GM23338 (cell line): ENCODE measurements around the gene PHTF2. TPM values are rescaled to one million over a fixed set of nuclear protein-coding genes. Genes with fewer than 3 reads are reported as not detected.

Experiments used
- ATAC-seq: fragments of 200-7000 bp; cut with Tn5 transposase; 3 replicates; pipeline ENCODE4 v1.9.1; 2020
- DNase-seq: peaks from one replicate; pipeline ENCODE4 v3.0.0-alpha.2; 2015; ENCODE audit warnings: low spot score
- H2AFZ ChIP-seq: fragments of 200-600 bp; sonication (generic); 2 replicates; pipeline ENCODE4 v1.8.0; 2016; ENCODE audit warnings: antibody characterized with exemption, mild to moderate bottlenecking, moderate library complexity
- H3F3A ChIP-seq: fragments of 200-600 bp; sonication (generic); replicated peaks from 2 replicates; pipeline ENCODE4 v1.8.0; 2017; ENCODE audit warnings: antibody characterized with exemption, mixed run types, low read depth
- H3K27ac ChIP-seq: fragments of 200-600 bp; sonication (generic); 2 replicates; pipeline ENCODE4 v1.6.1; 2016; ENCODE audit warnings: low read depth
- H3K27me3 ChIP-seq: fragments of 200-600 bp; sonication (generic); 2 replicates; pipeline ENCODE4 v1.8.0; 2016; ENCODE audit warnings: mild to moderate bottlenecking, mixed run types, moderate library complexity; ENCODE audit not compliant: insufficient read depth
- H3K36me3 ChIP-seq: fragments of 200-600 bp; sonication (generic); 2 replicates; pipeline ENCODE4 v1.8.0; 2016; ENCODE audit warnings: mild to moderate bottlenecking; ENCODE audit not compliant: insufficient read depth
- H3K4me1 ChIP-seq: fragments of 200-600 bp; sonication (generic); 2 replicates; pipeline ENCODE4 v1.8.0; 2016; ENCODE audit warnings: mild to moderate bottlenecking, moderate library complexity; ENCODE audit not compliant: insufficient read depth
- H3K4me2 ChIP-seq: fragments of 200-600 bp; sonication (generic); 2 replicates; pipeline ENCODE4 v1.7.1; 2017; ENCODE audit warnings: mixed run types
- H3K4me3 ChIP-seq: fragments of 200-600 bp; sonication (generic); 2 replicates; pipeline ENCODE4 v1.6.1; 2016; ENCODE audit warnings: mixed run types
- H3K79me2 ChIP-seq: fragments of 200-600 bp; sonication (generic); replicated peaks from 2 replicates; pipeline ENCODE4 v1.8.0; 2017; ENCODE audit warnings: mild to moderate bottlenecking; ENCODE audit not compliant: insufficient read depth
- H3K9me2 ChIP-seq: fragments of 200-600 bp; sonication (generic); 2 replicates; pipeline ENCODE4 v1.8.0; 2017; ENCODE audit not compliant: insufficient read depth
- H4K20me1 ChIP-seq: fragments of 200-600 bp; sonication (generic); replicated peaks from 2 replicates; pipeline ENCODE4 v1.8.0; 2017; ENCODE audit warnings: mild to moderate bottlenecking; ENCODE audit not compliant: insufficient read depth
- H3K27ac Mint-ChIP-seq: 2 replicates; pipeline ENCODE4 v1.8.0; 2020; ENCODE audit warnings: inconsistent platforms, mild to moderate bottlenecking, moderate library complexity, mixed read lengths
- H3K27me3 Mint-ChIP-seq: 3 replicates; pipeline ENCODE4 v1.8.0; 2022; ENCODE audit warnings: low read depth, mild to moderate bottlenecking, moderate library complexity, mixed read lengths, inconsistent platforms; ENCODE audit not compliant: insufficient read depth, poor library complexity
- H3K36me3 Mint-ChIP-seq: 3 replicates; pipeline ENCODE4 v1.8.0; 2021; ENCODE audit warnings: low read depth, mild to moderate bottlenecking, inconsistent platforms, moderate library complexity, mixed read lengths
- H3K4me1 Mint-ChIP-seq: 3 replicates; pipeline ENCODE4 v1.8.0; 2020; ENCODE audit warnings: mild to moderate bottlenecking, inconsistent platforms, mixed read lengths
- H3K4me3 Mint-ChIP-seq: 3 replicates; pipeline ENCODE4 v1.8.0; 2021; ENCODE audit warnings: moderate library complexity, mild to moderate bottlenecking, inconsistent platforms, mixed read lengths
- H3K9me3 Mint-ChIP-seq: 3 replicates; pipeline ENCODE4 v1.8.0; 2020; ENCODE audit warnings: moderate library complexity, mild to moderate bottlenecking, inconsistent platforms, mixed read lengths
- CREB1 ChIP-seq: fragments of 250-450 bp; sonication (Bioruptor Pico); IDR thresholded peaks from 2 replicates; pipeline ENCODE4 v1.5.0; 2020; ENCODE audit warnings: low read depth, mild to moderate bottlenecking, moderate library complexity
- CTCF ChIP-seq, 2 experiments: fragments of 200-600 bp in 1 of 2; sonication (generic) in 1 of 2; conservative IDR thresholded peaks; 2 replicates each; pipeline versions ENCODE4 v1.5.1 to v1.6.1; 2016 to 2017; ENCODE audit warnings: antibody characterized with exemption in 2 of 2, low read depth in 2 of 2, mild to moderate bottlenecking in 2 of 2, moderate library complexity in 1 of 2
- ETS1 ChIP-seq: IDR thresholded peaks from 2 replicates; pipeline ENCODE4 v1.6.1; 2016; ENCODE audit warnings: antibody characterized with exemption
- EZH2 ChIP-seq: fragments of 200-600 bp; sonication (generic); IDR thresholded peaks from one replicate; pipeline ENCODE4 v1.8.0; 2017; ENCODE audit warnings: antibody characterized with exemption, mild to moderate bottlenecking, low read depth; ENCODE audit not compliant: unreplicated experiment
- EZH2phosphoT487 ChIP-seq: fragments of 200-600 bp; sonication (generic); IDR thresholded peaks from one replicate; pipeline ENCODE4 v1.8.1; 2018; ENCODE audit warnings: antibody characterized with exemption; ENCODE audit not compliant: unreplicated experiment
- JUNB ChIP-seq: IDR thresholded peaks from one replicate; pipeline ENCODE4 v1.6.1; 2016; ENCODE audit warnings: antibody characterized with exemption; ENCODE audit not compliant: unreplicated experiment
- NANOG ChIP-seq: IDR thresholded peaks from 2 replicates; pipeline ENCODE4 v1.6.1; 2016; ENCODE audit warnings: antibody characterized with exemption, borderline replicate concordance
- POLR2AphosphoS5 ChIP-seq: IDR thresholded peaks from 2 replicates; pipeline ENCODE4 v1.6.1; 2016; ENCODE audit warnings: antibody characterized with exemption, low read depth
- REST ChIP-seq: IDR thresholded peaks from one replicate; pipeline ENCODE4 v1.6.1; 2018; ENCODE audit warnings: antibody characterized with exemption; ENCODE audit not compliant: unreplicated experiment
- STAT1 ChIP-seq: IDR thresholded peaks from one replicate; pipeline ENCODE4 v1.6.1; 2016; ENCODE audit warnings: antibody characterized with exemption; ENCODE audit not compliant: unreplicated experiment
- ZNF114 ChIP-seq: fragments of 250-450 bp; sonication (Bioruptor Pico); IDR thresholded peaks from 2 replicates; pipeline ENCODE4 v1.5.0; 2020; ENCODE audit warnings: mild to moderate bottlenecking, moderate library complexity
- ZNF331 ChIP-seq: fragments of 250-450 bp; sonication (Bioruptor Pico); IDR thresholded peaks from 2 replicates; pipeline ENCODE4 v1.5.0; 2020; ENCODE audit warnings: low read depth, mild to moderate bottlenecking, moderate library complexity
- ZNF462 ChIP-seq: fragments of 250-450 bp; sonication (Bioruptor Pico); IDR thresholded peaks from 2 replicates; pipeline ENCODE4 v1.5.0; 2020; ENCODE audit warnings: mild to moderate bottlenecking, moderate library complexity
- polyA plus RNA-seq: library from polyadenylated mRNA; unstranded; fragments of >200 nt; fragmentation: Nextera tagmentation; extraction: Ambion mirVana; gene quantifications from 2 replicates; pipeline ENCODE4 v1.2.1, GENCODE V29; 2016
- total RNA-seq: library from RNA; depleted of rRNA; stranded (reverse); fragments of >200 nt; shearing (Covaris generic); gene quantifications from 2 replicates; pipeline ENCODE4 v1.2.3, GENCODE V29; 2014

PHTF2 gene
- total and polyA plus RNA-seq, 2 experiments from 2014 or later: 14.6 to 24.1 TPM

GRCh38 chr7:77837275-77837674 lies 38.7 kb downstream of the PHTF2 start:
- H3K9me3 Mint-ChIP-seq: no peaks in the 10 kb centered on the region
- Histone ChIP-seq H3K4me3 (no peak overlapping the region), H3K9me2 (no peaks in the 10 kb centered on the region), H3K79me2 (peaks cover 5% of the 10 kb centered on the region), H3K4me2 (no peak overlapping the region), H2AFZ (no peak overlapping the region), H3K27me3 (no peaks in the 10 kb centered on the region), H3K27ac (no peak overlapping the region), H3K4me1 (no peaks in the 10 kb centered on the region), H4K20me1 (no peaks in the 10 kb centered on the region), H3F3A (no peaks in the 10 kb centered on the region), H3K36me3 (no peaks in the 10 kb centered on the region)
- H3K27me3 Mint-ChIP-seq: no peaks in the 10 kb centered on the region
- no peak for DNase-seq
- H3K27ac Mint-ChIP-seq: no peak overlapping the region
- TF ChIP-seq NANOG (no peak), EZH2 (no peak), ZNF114 (CRISPR knock-in tag) (no peak), EZH2phosphoT487 (no peak), ZNF331 (CRISPR knock-in tag) (no peak), CTCF (conservative IDR thresholded peaks at IDR 0.05; ENCODE audit: low read depth in 2 of 2) (no peak), JUNB (no peak), REST (no peak), STAT1 (no peak), POLR2AphosphoS5 (no peak), ETS1 (no peak), ZNF462 (CRISPR knock-in tag) (no peak), CREB1 (CRISPR knock-in tag) (no peak)
- no peak overlapping the region for H3K4me3 Mint-ChIP-seq
- H3K4me1 Mint-ChIP-seq: no peaks in the 10 kb centered on the region
- no peak for ATAC-seq
- peaks cover 6% of the 10 kb centered on the region; the same call in 2 of the 3 replicates for H3K36me3 Mint-ChIP-seq
